Inferior parietal cortex (tissue), 1 donor: Measurements from ENCODE around the gene GATB.

Experiments used
- DNase-seq: peaks from one replicate; pipeline ENCODE4 v3.0.0-alpha.2; 2016; ENCODE audit errors: extremely low spot score

GATB gene

GRCh38 chr4:151652841-151653547 is 107.8 kb downstream of the GATB start:
- DNase-seq: no peak

- no peak for DNase-seq
These were observed 109.3 kb downstream of the GATB start for GRCh38 chr4:151651496-151651895.

- DNase-seq: no peak
These were observed 111.3 kb downstream of the GATB start for GRCh38 chr4:151649479-151649878.

GRCh38 chr4:151646322-151646721 is 114.5 kb downstream of the GATB start:
- DNase-seq: no peak

GRCh38 chr4:151644622-151645021 is 116.2 kb downstream of the GATB start:
- no peak for DNase-seq

GRCh38 chr4:151643564-151643963 is 117.2 kb downstream of the GATB start:
- no peak for DNase-seq

- no peak for DNase-seq
These were observed 118.8 kb downstream of the GATB start for GRCh38 chr4:151641983-151642382.

- no peak for DNase-seq
These were observed 119.6 kb downstream of the GATB start for GRCh38 chr4:151641167-151641566.

- DNase-seq: no peak
These were observed 120.4 kb downstream of the GATB start for GRCh38 chr4:151640381-151640780.

GRCh38 chr4:151638295-151638858 is 122.4 kb downstream of the GATB start:
- no peak for DNase-seq

GRCh38 chr4:151631349-151631748 is 129.5 kb downstream of the GATB start:
- no peak for DNase-seq

- DNase-seq: no peak
These were observed 131.6 kb downstream of the GATB start for GRCh38 chr4:151629097-151629783.

- DNase-seq: no peak
These were observed 132.7 kb downstream of the GATB start for GRCh38 chr4:151628001-151628608.

- DNase-seq: no peak
These were observed 133.3 kb downstream of the GATB start for GRCh38 chr4:151627491-151627890.

GRCh38 chr4:151626751-151627150 is 134.1 kb downstream of the GATB start:
- DNase-seq: no peak

- no peak for DNase-seq
These were observed 134.6 kb downstream of the GATB start for GRCh38 chr4:151626228-151626627.

GRCh38 chr4:151624626-151625565 is 135.9 kb downstream of the GATB start:
- DNase-seq: no peak
